GM12878 (cell line): ENCODE data around the gene NACC1. TPM values are rescaled to one million over a fixed set of nuclear protein-coding genes. Genes with fewer than 3 reads are reported as not detected.

Source experiments
- BCLAF1 ChIP-seq: fragments of 450-650 bp; IDR thresholded peaks from 2 replicates; pipeline ENCODE4 v1.6.1; 2017; ENCODE audit warnings: antibody characterized with exemption, mild to moderate bottlenecking, moderate library complexity
- CBX3 ChIP-seq: fragments of 200-600 bp; sonication (generic); IDR thresholded peaks from 2 replicates; pipeline ENCODE4 v1.6.1; 2016; ENCODE audit warnings: low read depth, borderline replicate concordance
- CEBPB ChIP-seq, 2 experiments: fragments of 150-350 bp in 1 of 2; IDR thresholded peaks; 2 replicates each; pipeline ENCODE4 v1.6.1; 2012 to 2014; ENCODE audit warnings: low read depth in 2 of 2, low read length in 2 of 2, borderline replicate concordance in 1 of 2, inconsistent platforms in 1 of 2
- CREB1 ChIP-seq: IDR thresholded peaks from 2 replicates; pipeline ENCODE4 v1.6.1; 2012; ENCODE audit warnings: low read depth, mild to moderate bottlenecking, inconsistent platforms
- E2F4 ChIP-seq: IDR thresholded peaks from 2 replicates; pipeline ENCODE4 v1.6.1; 2012; ENCODE audit warnings: low read depth, low read length, improper control_type of control experiment
- EED ChIP-seq: sonication (generic); IDR thresholded peaks from 2 replicates; pipeline ENCODE4 v1.6.1; 2016; ENCODE audit warnings: antibody characterized with exemption, low read depth
- EGR1 ChIP-seq, 2 experiments: IDR thresholded peaks; 1 replicate in 1 of 2; 2 replicates in 1 of 2; pipeline ENCODE4 v1.6.1; 2011 to 2012; ENCODE audit warnings: low read depth in 2 of 2, low read length in 2 of 2, borderline replicate concordance in 1 of 2, mild to moderate bottlenecking in 1 of 2, moderate library complexity in 1 of 2
- ESRRA ChIP-seq: IDR thresholded peaks from 2 replicates; pipeline ENCODE4 v1.6.1; 2012; ENCODE audit warnings: mild to moderate bottlenecking, low read length, improper control_type of control experiment
- EZH2 ChIP-seq: IDR thresholded peaks from 2 replicates; pipeline ENCODE4 v1.6.1; 2012; ENCODE audit warnings: low read depth, mild to moderate bottlenecking, control low read depth, inconsistent platforms, low read length, borderline replicate concordance; ENCODE audit not compliant: control insufficient read depth
- HDGF ChIP-seq: fragments of 450-650 bp; IDR thresholded peaks from 2 replicates; pipeline ENCODE4 v1.6.1; 2016; ENCODE audit warnings: antibody characterized with exemption
- IRF4 ChIP-seq: IDR thresholded peaks from 2 replicates; pipeline ENCODE4 v1.6.1; 2011; ENCODE audit warnings: low read depth, low read length
- JUND ChIP-seq: IDR thresholded peaks from 2 replicates; pipeline ENCODE4 v1.6.1; 2012; ENCODE audit warnings: low read depth, mild to moderate bottlenecking, low read length, improper control_type of control experiment, moderate library complexity
- MEF2B ChIP-seq: fragments of 450-650 bp; IDR thresholded peaks from 2 replicates; pipeline ENCODE4 v1.6.1; 2018; ENCODE audit warnings: mild to moderate bottlenecking, moderate library complexity; ENCODE audit not compliant: partially characterized antibody, poor library complexity, severe bottlenecking
- NKRF ChIP-seq: fragments of 450-650 bp; conservative IDR thresholded peaks from 2 replicates; pipeline ENCODE4 v1.6.1; 2017; ENCODE audit warnings: mild to moderate bottlenecking, moderate library complexity
- NR2C1 ChIP-seq: fragments of 450-650 bp; IDR thresholded peaks from 2 replicates; pipeline ENCODE4 v1.6.1; 2017; ENCODE audit warnings: antibody characterized with exemption, mild to moderate bottlenecking, moderate library complexity
- RB1 ChIP-seq: fragments of 450-650 bp; formaldehyde crosslinking; IDR thresholded peaks from 2 replicates; pipeline ENCODE4 v1.6.1; 2017; ENCODE audit warnings: mild to moderate bottlenecking, borderline replicate concordance
- SMARCA5 ChIP-seq: fragments of 450-650 bp; IDR thresholded peaks from 2 replicates; pipeline ENCODE4 v1.6.1; 2017; ENCODE audit warnings: mild to moderate bottlenecking
- STAT1 ChIP-seq: fragments of 450-650 bp; conservative IDR thresholded peaks from 2 replicates; pipeline ENCODE4 v1.6.1; 2014; ENCODE audit warnings: antibody characterized with exemption, mild to moderate bottlenecking
- ZBED1 ChIP-seq: IDR thresholded peaks from 2 replicates; pipeline ENCODE4 v1.6.1; 2016; ENCODE audit warnings: borderline replicate concordance
- ZBTB4 ChIP-seq: fragments of 450-650 bp; formaldehyde crosslinking; IDR thresholded peaks from 2 replicates; pipeline ENCODE4 v1.4.0; 2022; ENCODE audit warnings: mild to moderate bottlenecking, moderate library complexity
- ZZZ3 ChIP-seq: IDR thresholded peaks from 2 replicates; pipeline ENCODE4 v1.6.1; 2011; ENCODE audit warnings: low read depth; ENCODE audit not compliant: control insufficient read depth, insufficient read length
- polyA plus RNA-seq, 11 experiments: library from polyadenylated mRNA; depleted of rRNA in 4 of 11; unstranded in 6 of 11; stranded (reverse) in 5 of 11; fragments of >200 nt; fragmentation: Nextera tagmentation in 4 of 11; fragmentation: Illumina TruSeq in 1 of 11; extraction: Ambion mirVana in 4 of 11; extraction: Trizol in 1 of 11; gene quantifications; 1 replicate in 1 of 11; 2 replicates in 10 of 11; pipeline versions ENCODE4 v1.2.1 to v1.2.3, GENCODE V29; 2011 to 2016; ENCODE audit warnings: inconsistent platforms in 2 of 11, missing spikeins in 2 of 11, low read depth in 1 of 11
- total RNA-seq, 4 experiments: library from RNA; depleted of rRNA in 3 of 4; stranded (reverse); fragments of >200 nt in 3 of 4; fragmentation: Illumina TruSeq in 1 of 4; extraction: Trizol in 1 of 4; gene quantifications; 2 replicates each; pipeline versions ENCODE4 v1.2.1 to v1.2.3, GENCODE V29; 2013 to 2021

Gene NACC1
- total and polyA plus RNA-seq, 10 of the 15 experiments (the other 5 are each of a cell fraction or from before 2014, with no cell fraction given): 0.18 to 120 (median 19.2) TPM

GRCh38 chr19:13150187-13150930 lies 32.3 kb downstream of the NACC1 start, which contains the start of the genes IER2 and STX10 (continued):
- TF ChIP-seq RB1 (no peak), EED (peak; percentile 38; the same call in 1 of the 2 replicates), MEF2B (no peak), HDGF (no peak; the same call in 1 of the 2 replicates), CEBPB (IDR thresholded peaks at IDR 0.05; ENCODE audit: borderline replicate concordance in 1 of 2, low read depth in 2 of 2, low read length in 2 of 2) (no peak), ZBED1 (no peak), IRF4 (0 out of 2 replicates have a peak, but pooled peaks have one; percentile 17), ESRRA (no peak), ZBTB4 (CRISPR knock-in tag) (no peak), E2F4 (no peak), CBX3 (no peak), STAT1 (no peak), EZH2 (no peak), NR2C1 (peak; percentile 83), ZZZ3 (no peak), JUND (no peak), BCLAF1 (no peak), SMARCA5 (peak; percentile 81; the same call in 1 of the 2 replicates), EGR1 (IDR thresholded peaks at IDR 0.05; ENCODE audit: borderline replicate concordance in 1 of 2, low read depth in 2 of 2, low read length in 2 of 2) (peak; percentile 65 to 94), NKRF (0 out of 2 replicates have a peak, but pooled peaks have one; percentile 29), CREB1 (no peak)
